ENCODE results near the gene TRMT5. TPM values are rescaled to one million over a fixed set of nuclear protein-coding genes. Genes with fewer than 3 reads are reported as not detected.

TRMT5 gene
- total and polyA plus RNA-seq, 2 of the 4 experiments (the other 2 are of a cell fraction) = 5.0 to 10.4 TPM

DNA sequence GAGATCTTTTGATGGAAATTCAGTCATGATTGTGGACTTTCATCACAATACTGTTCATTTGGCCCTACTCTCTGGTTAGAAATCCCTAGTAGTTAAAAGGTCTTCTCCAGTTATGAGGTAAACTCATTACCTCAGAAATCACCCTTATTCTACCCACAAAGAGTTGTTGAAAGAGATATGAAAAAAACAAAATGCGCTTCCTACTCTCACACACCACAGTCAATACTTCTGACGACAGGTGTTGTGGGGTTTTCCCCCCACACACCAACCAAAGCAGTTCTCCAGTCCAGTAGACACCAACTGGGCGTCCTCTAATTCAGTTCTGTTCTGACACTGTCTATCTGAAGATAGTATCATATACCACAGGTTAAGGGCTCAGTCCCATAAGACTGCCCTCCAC lies 54.9 kb downstream of the TRMT5 start:
- Histone ChIP-seq H3K4me3 (ENCODE audit: insufficient read depth, low read depth, low read length) (no peak overlapping the region), H3K27ac (ENCODE audit: insufficient read depth, low read length) (no peak overlapping the region), H3K9me3 (ENCODE audit: control insufficient read depth, insufficient read depth, low read length) (no peaks in the 10 kb centered on the region), H4K91ac (ENCODE audit: insufficient read depth, low read depth, low read length) (no peak overlapping the region), H3K27me3 (ENCODE audit: control insufficient read depth, insufficient read depth, low read length) (no peaks in the 10 kb centered on the region), H4K5ac (ENCODE audit: low read depth, low read length) (no peak overlapping the region), H2AK9ac (replicated peaks; ENCODE audit: low read depth, low read length, poor library complexity) (no peak overlapping the region), H3K4ac (ENCODE audit: low read depth, low read length) (no peak overlapping the region), H3K4me2 (ENCODE audit: low read depth, low read length) (no peak overlapping the region), H3K9ac (ENCODE audit: low read depth, low read length) (no peak overlapping the region), H3K79me1 (ENCODE audit: low read depth in 1 of 2, low read length in 2 of 2) (peaks cover 13 to 27% of the 10 kb centered on the region in 2 experiments; a peak in 3 of 4 replicates), H2BK15ac (ENCODE audit: low read depth, low read length) (no peak overlapping the region), H3K4me1 (ENCODE audit: control insufficient read depth, insufficient read depth, low read length) (0 out of 2 replicates have a peak, but pooled peaks cover under 1% of the 10 kb centered on the region), H2BK20ac (ENCODE audit: low read depth, low read length) (no peak overlapping the region), H3K23ac (ENCODE audit: low read depth, low read length) (no peak overlapping the region), H2AFZ (replicated peaks; ENCODE audit: low read length, poor library complexity) (no peak overlapping the region), H3K9me1 (ENCODE audit: insufficient read depth, low read length) (no peaks in the 10 kb centered on the region; the same call in 1 of the 2 replicates), H3K18ac (ENCODE audit: low read depth, low read length) (no peak overlapping the region), H3K56ac (ENCODE audit: extremely low read depth, insufficient read depth, low read length) (no peak overlapping the region), H3K14ac (replicated peaks; ENCODE audit: low read depth, low read length) (no peak overlapping the region), H2AK5ac (ENCODE audit: low read depth, low read length) (no peak overlapping the region), H2BK5ac (ENCODE audit: low read depth, low read length, poor library complexity, severe bottlenecking) (no peak overlapping the region), H4K8ac (ENCODE audit: low read depth in 2 of 2, low read length in 2 of 2) (no peak overlapping the region), H3K36me3 (ENCODE audit: control insufficient read depth, insufficient read depth, low read length) (no peaks in the 10 kb centered on the region), H2BK120ac (ENCODE audit: low read depth, low read length) (no peak overlapping the region), H4K20me1 (ENCODE audit: insufficient read depth, low read length) (no peaks in the 10 kb centered on the region)
- intact Hi-C loops (cut with micrococcal nuclease) = no loop called here
- dilution Hi-C loops (cut with HindIII; ENCODE audit: low sequenced_read_pairs, unreplicated experiment) = no loop called here
- in situ Hi-C loops (cut with MboI; ENCODE audit: low sequenced_read_pairs) = no loop called here
- no peak for ATAC-seq (ENCODE audit: low read depth)
- no TSS peak for BruUV-seq (replicated peaks)
- no peak for TF ChIP-seq CHD1 (IDR thresholded peaks at IDR 0.05; ENCODE audit: low read depth, low read length)
- TF ChIP-seq POLR2A (IDR thresholded peaks at IDR 0.05; ENCODE audit: low read depth, low read length) = no peak
- TF ChIP-seq RCOR1 (IDR thresholded peaks at IDR 0.05; ENCODE audit: insufficient replicate concordance, low read length) = no peak
- no peak for TF ChIP-seq MAFK (IDR thresholded peaks at IDR 0.05; ENCODE audit: low read depth, low read length)
- no peak for TF ChIP-seq RAD21 (IDR thresholded peaks at IDR 0.05; ENCODE audit: low read length)
- no peak for TF ChIP-seq CEBPB (IDR thresholded peaks at IDR 0.05; ENCODE audit: low read depth, low read length)
- WGBS, 2 experiments (ENCODE audit: extremely low coverage in 2 of 2, insufficient read length in 1 of 2) = no CpG with 5 or more reads among the region's 3 CpGs
- no peak for DNase-seq
- ChIA-PET CTCF (no interaction called here), POLR2A (ENCODE audit: unreplicated experiment) (no interaction called here)

Measured in IMR-90 (cell line).